Breast epithelium (tissue), 3 donors: Measurements from ENCODE around the gene FOXK1.

ENCODE experiments used
- POLR2A ChIP-seq: fragments of 450-650 bp; IDR thresholded peaks from one replicate; pipeline ENCODE4 v1.6.1; 2016; ENCODE audit warnings: antibody characterized with exemption, mild to moderate bottlenecking, moderate library complexity
- POLR2AphosphoS5 ChIP-seq, 3 donors: sonication (generic); formaldehyde crosslinking; IDR thresholded peaks; one replicate each; pipeline ENCODE4 v1.6.1; 2017; ENCODE audit warnings: antibody characterized with exemption in 3 of 3
- TF ChIP-seq, protein P1 (sequence below), 3 donors: fragments of 450-650 bp; IDR thresholded peaks; one replicate each; pipeline ENCODE4 v1.5.1; 2016 to 2017; ENCODE audit warnings: antibody characterized with exemption in 3 of 3, mild to moderate bottlenecking in 3 of 3, moderate library complexity in 3 of 3

GRCh38 chr7:4661871-4662270 is 20.2 kb upstream of the FOXK1 start:
- TF ChIP-seq POLR2A (no peak), POLR2AphosphoS5 (IDR thresholded peaks at IDR 0.05) (no peak)
- TF ChIP-seq, protein P1, sequence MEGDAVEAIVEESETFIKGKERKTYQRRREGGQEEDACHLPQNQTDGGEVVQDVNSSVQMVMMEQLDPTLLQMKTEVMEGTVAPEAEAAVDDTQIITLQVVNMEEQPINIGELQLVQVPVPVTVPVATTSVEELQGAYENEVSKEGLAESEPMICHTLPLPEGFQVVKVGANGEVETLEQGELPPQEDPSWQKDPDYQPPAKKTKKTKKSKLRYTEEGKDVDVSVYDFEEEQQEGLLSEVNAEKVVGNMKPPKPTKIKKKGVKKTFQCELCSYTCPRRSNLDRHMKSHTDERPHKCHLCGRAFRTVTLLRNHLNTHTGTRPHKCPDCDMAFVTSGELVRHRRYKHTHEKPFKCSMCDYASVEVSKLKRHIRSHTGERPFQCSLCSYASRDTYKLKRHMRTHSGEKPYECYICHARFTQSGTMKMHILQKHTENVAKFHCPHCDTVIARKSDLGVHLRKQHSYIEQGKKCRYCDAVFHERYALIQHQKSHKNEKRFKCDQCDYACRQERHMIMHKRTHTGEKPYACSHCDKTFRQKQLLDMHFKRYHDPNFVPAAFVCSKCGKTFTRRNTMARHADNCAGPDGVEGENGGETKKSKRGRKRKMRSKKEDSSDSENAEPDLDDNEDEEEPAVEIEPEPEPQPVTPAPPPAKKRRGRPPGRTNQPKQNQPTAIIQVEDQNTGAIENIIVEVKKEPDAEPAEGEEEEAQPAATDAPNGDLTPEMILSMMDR (IDR thresholded peaks at IDR 0.05) = no peak
